IMR-90 (cell line): Measurements from ENCODE around the gene EFNA5. TPM values are rescaled to one million over a fixed set of nuclear protein-coding genes. Genes with fewer than 3 reads are reported as not detected.

ENCODE experiments used
- ATAC-seq: fragments of 200-7000 bp; cut with Tn5 transposase; 2 replicates; pipeline ENCODE4 v1.9.1; 2020; ENCODE audit warnings: low read depth, mild to moderate bottlenecking, moderate library complexity
- BruUV-seq: library from RNA; stranded (reverse); fragments of 400-500 nt; replicated peaks from 2 replicates; lab custom pipeline; 2021; lab: Mats Ljungman, UMichigan
- CTCF ChIA-PET: fragments of 300-600 bp; formaldehyde crosslinking; extraction: SDS; loops from one replicate; lab custom pipeline; 2021; ENCODE audit warnings: antibody characterized with exemption; lab: Yijun Ruan, JAX
- POLR2A ChIA-PET: fragments of 300-600 bp; sonication (Branson Sonifier 250); formaldehyde crosslinking; loops from one replicate; lab custom pipeline; 2022; ENCODE audit warnings: antibody characterized with exemption; ENCODE audit not compliant: unreplicated experiment; lab: Charles Lee
- DNase-seq: peaks from one replicate; pipeline ENCODE4 v3.0.0; 2013
- H2AFZ ChIP-seq: replicated peaks from 2 replicates; pipeline ENCODE3; 2013; ENCODE audit warnings: low read length, mild to moderate bottlenecking; ENCODE audit not compliant: poor library complexity
- H2AK5ac ChIP-seq: 2 replicates; pipeline ENCODE4 v1.6.1; 2013; ENCODE audit warnings: low read depth, low read length, inconsistent platforms
- H2AK9ac ChIP-seq: replicated peaks from 2 replicates; pipeline ENCODE3; 2013; ENCODE audit warnings: mild to moderate bottlenecking, low read depth, low read length, moderate library complexity; ENCODE audit not compliant: poor library complexity
- H2BK120ac ChIP-seq: 2 replicates; pipeline ENCODE4 v1.6.1; 2013; ENCODE audit warnings: low read depth, low read length, inconsistent platforms
- H2BK15ac ChIP-seq: 3 replicates; pipeline ENCODE4 v1.6.1; 2013; ENCODE audit warnings: low read depth, low read length, inconsistent platforms
- H2BK20ac ChIP-seq: 2 replicates; pipeline ENCODE4 v1.6.1; 2013; ENCODE audit warnings: low read depth, mild to moderate bottlenecking, inconsistent platforms, low read length, moderate library complexity
- H2BK5ac ChIP-seq: 2 replicates; pipeline ENCODE4 v1.6.1; 2013; ENCODE audit warnings: mild to moderate bottlenecking, low read depth, low read length, inconsistent platforms; ENCODE audit not compliant: poor library complexity, severe bottlenecking
- H3K14ac ChIP-seq: replicated peaks from 2 replicates; pipeline ENCODE4 v1.6.1; 2013; ENCODE audit warnings: low read depth, low read length, inconsistent platforms
- H3K18ac ChIP-seq: 2 replicates; pipeline ENCODE4 v1.6.1; 2013; ENCODE audit warnings: low read depth, low read length, control low read depth
- H3K23ac ChIP-seq: 2 replicates; pipeline ENCODE4 v1.6.1; 2013; ENCODE audit warnings: low read depth, low read length, inconsistent platforms
- H3K27ac ChIP-seq: 2 replicates; pipeline ENCODE4 v1.5.1; 2013; ENCODE audit warnings: mild to moderate bottlenecking, control low read depth, low read length; ENCODE audit not compliant: insufficient read depth
- H3K27me3 ChIP-seq: 2 replicates; pipeline ENCODE4 v1.6.1; 2013; ENCODE audit warnings: low read length; ENCODE audit not compliant: control insufficient read depth, insufficient read depth
- H3K36me3 ChIP-seq: 2 replicates; pipeline ENCODE4 v1.6.1; 2013; ENCODE audit warnings: low read length, mixed read lengths; ENCODE audit not compliant: control insufficient read depth, insufficient read depth
- H3K4ac ChIP-seq: 2 replicates; pipeline ENCODE4 v1.6.1; 2013; ENCODE audit warnings: low read depth, low read length, inconsistent platforms
- H3K4me1 ChIP-seq: 2 replicates; pipeline ENCODE4 v1.6.1; 2013; ENCODE audit warnings: low read length, mixed read lengths; ENCODE audit not compliant: control insufficient read depth, insufficient read depth
- H3K4me2 ChIP-seq: 2 replicates; pipeline ENCODE4 v1.6.1; 2013; ENCODE audit warnings: low read depth, mild to moderate bottlenecking, control low read depth, low read length, moderate library complexity
- H3K4me3 ChIP-seq: 2 replicates; pipeline ENCODE4 v1.5.1; 2013; ENCODE audit warnings: low read depth, mild to moderate bottlenecking, control low read depth, low read length, moderate library complexity; ENCODE audit not compliant: insufficient read depth
- H3K56ac ChIP-seq: 2 replicates; pipeline ENCODE4 v1.6.1; 2013; ENCODE audit warnings: low read length, inconsistent platforms; ENCODE audit not compliant: insufficient read depth; ENCODE audit errors: extremely low read depth
- H3K79me1 ChIP-seq, 2 experiments: 2 replicates each; pipeline ENCODE4 v1.6.1; 2013; ENCODE audit warnings: low read length in 2 of 2, inconsistent platforms in 1 of 2, low read depth in 1 of 2
- H3K9ac ChIP-seq: 2 replicates; pipeline ENCODE4 v1.6.1; 2013; ENCODE audit warnings: low read depth, low read length, control low read depth
- H3K9me1 ChIP-seq: 2 replicates; pipeline ENCODE4 v1.6.1; 2013; ENCODE audit warnings: low read length, inconsistent platforms; ENCODE audit not compliant: insufficient read depth
- H3K9me3 ChIP-seq: 2 replicates; pipeline ENCODE4 v1.6.1; 2013; ENCODE audit warnings: low read length; ENCODE audit not compliant: control insufficient read depth, insufficient read depth
- H4K20me1 ChIP-seq: 2 replicates; pipeline ENCODE4 v1.6.1; 2013; ENCODE audit warnings: low read length, inconsistent platforms; ENCODE audit not compliant: insufficient read depth
- H4K5ac ChIP-seq: 2 replicates; pipeline ENCODE4 v1.6.1; 2013; ENCODE audit warnings: mild to moderate bottlenecking, low read depth, low read length, control low read depth
- H4K8ac ChIP-seq, 2 experiments: 2 replicates each; pipeline ENCODE4 v1.6.1; 2013; ENCODE audit warnings: low read depth in 2 of 2, low read length in 2 of 2, control low read depth in 1 of 2, inconsistent platforms in 1 of 2
- H4K91ac ChIP-seq: 2 replicates; pipeline ENCODE4 v1.6.1; 2013; ENCODE audit warnings: low read depth, low read length, inconsistent platforms; ENCODE audit not compliant: insufficient read depth
- CEBPB ChIP-seq: IDR thresholded peaks from 2 replicates; pipeline ENCODE4 v1.6.1; 2012; ENCODE audit warnings: low read depth, low read length, improper control_type of control experiment
- CHD1 ChIP-seq: IDR thresholded peaks from 2 replicates; pipeline ENCODE4 v1.6.1; 2012; ENCODE audit warnings: low read depth, low read length, improper control_type of control experiment
- ELK1 ChIP-seq: fragments of 150-350 bp; IDR thresholded peaks from 2 replicates; pipeline ENCODE4 v1.6.1; 2016; ENCODE audit warnings: low read depth, mild to moderate bottlenecking, low read length, moderate library complexity, borderline replicate concordance
- FOS ChIP-seq: fragments of 150-350 bp; IDR thresholded peaks from 2 replicates; pipeline ENCODE4 v1.6.1; 2016; ENCODE audit warnings: low read depth, low read length
- MAFK ChIP-seq: IDR thresholded peaks from 2 replicates; pipeline ENCODE4 v1.6.1; 2012; ENCODE audit warnings: low read depth, low read length, improper control_type of control experiment
- MAZ ChIP-seq: IDR thresholded peaks from 2 replicates; pipeline ENCODE4 v1.6.1; 2012; ENCODE audit warnings: low read depth, mild to moderate bottlenecking, low read length, improper control_type of control experiment, moderate library complexity, borderline replicate concordance
- POLR2A ChIP-seq: IDR thresholded peaks from 2 replicates; pipeline ENCODE4 v1.6.1; 2012; ENCODE audit warnings: mild to moderate bottlenecking, low read depth, low read length
- RFX5 ChIP-seq: IDR thresholded peaks from 2 replicates; pipeline ENCODE4 v1.8.0; 2012; ENCODE audit warnings: low read depth, mild to moderate bottlenecking, low read length, moderate library complexity
- SMC3 ChIP-seq: fragments of 150-350 bp; IDR thresholded peaks from 2 replicates; pipeline ENCODE4 v1.6.1; 2016; ENCODE audit warnings: low read depth, mild to moderate bottlenecking, antibody characterized with exemption, low read length, moderate library complexity
- USF2 ChIP-seq: fragments of 150-350 bp; IDR thresholded peaks from 2 replicates; pipeline ENCODE4 v1.6.1; 2017; ENCODE audit warnings: mild to moderate bottlenecking, antibody characterized with exemption, low read length, low read depth
- WGBS, 2 experiments: methylation state at CpG; one replicate each; pipeline versions ENCODE4 v1.1.5 to v1.1.7; 2013; ENCODE audit warnings: missing lambda C conversion rate in 2 of 2; ENCODE audit not compliant: insufficient read length in 1 of 2; ENCODE audit errors: extremely low coverage in 2 of 2; 5-methylcytosine and 5-hydroxymethylcytosine counted together
- dilution Hi-C: fragments of 300-500 bp; cut with HindIII; formaldehyde crosslinking; loops from one replicate; pipeline ENCODE4 v1.14.3; 2018; ENCODE audit warnings: low sequenced_read_pairs; ENCODE audit not compliant: unreplicated experiment
- in situ Hi-C: fragments of 300-500 bp; cut with MboI; formaldehyde crosslinking; loops from 3 replicates; pipeline ENCODE4 v1.14.3; 2019; ENCODE audit warnings: low sequenced_read_pairs, inconsistent platforms, mixed read lengths
- intact Hi-C: fragments of 100-400 bp; cut with micrococcal nuclease; formaldehyde crosslinking; loops from 2 replicates; pipeline ENCODE4 v1.10.0; 2022
- polyA plus RNA-seq, 3 experiments: library from polyadenylated mRNA; depleted of rRNA; stranded (reverse); fragments of >200 nt; gene quantifications; 2 replicates each; pipeline ENCODE4 v1.2.3, GENCODE V29; 2012; ENCODE audit warnings: low replicate concordance in 1 of 3
- total RNA-seq: library from RNA; depleted of rRNA; stranded (reverse); fragments of >200 nt; gene quantifications from 2 replicates; pipeline ENCODE4 v1.2.3, GENCODE V29; 2012

EFNA5 gene
- total and polyA plus RNA-seq, 2 of the 4 experiments (the other 2 are of a cell fraction): 1.5 to 1.6 TPM

DNA sequence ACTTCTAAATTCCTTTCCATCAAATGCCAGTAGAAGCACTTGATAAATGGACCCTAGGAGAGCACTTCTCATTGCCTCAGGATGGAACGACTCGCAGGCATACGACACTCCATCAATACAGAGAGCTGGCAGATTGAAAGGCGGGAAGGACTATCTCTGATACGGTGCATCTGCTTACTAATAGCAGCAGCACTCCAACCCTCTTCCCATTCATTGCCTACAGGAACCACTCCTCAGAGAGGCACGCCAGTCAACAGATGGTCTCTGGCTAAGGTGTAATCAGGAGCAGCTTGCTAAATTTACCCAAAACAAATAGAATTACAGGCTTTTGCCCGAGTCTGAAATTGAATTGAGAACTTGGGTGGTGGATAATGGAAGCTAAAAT is 168.1 kb downstream of the EFNA5 start:
- H2BK5ac ChIP-seq: no peak overlapping the region
- in situ Hi-C loops: no loop called here
- no peak overlapping the region for H3K27ac ChIP-seq
- ChIA-PET CTCF (no interaction called here), POLR2A (no interaction called here)
- no CpG with 5 or more reads among the region's 7 CpGs for WGBS, 2 experiments
- dilution Hi-C loops: no loop called here
- H3K14ac ChIP-seq: no peak overlapping the region
- no peaks in the 10 kb centered on the region for H3K9me3 ChIP-seq
- 0 out of 2 replicates have a peak overlapping the region, but pooled peaks have one; percentile 5 for H4K91ac ChIP-seq
- peaks cover 6% of the 10 kb centered on the region for H3K9me1 ChIP-seq
- H2AFZ ChIP-seq: peak overlapping the region; percentile 70
- H2BK15ac ChIP-seq: peak overlapping the region; percentile 38; the same call in 2 of the 3 replicates
- TF ChIP-seq FOS (no peak), POLR2A (no peak), SMC3 (no peak), CEBPB (no peak), MAFK (no peak), ELK1 (no peak), CHD1 (no peak), USF2 (no peak), MAZ (no peak), RFX5 (no peak)
- no peak; the same call in 1 of the 2 replicates for ATAC-seq
- H3K4me2 ChIP-seq: peak overlapping the region; percentile 92
- intact Hi-C loops: no loop called here
- no peak overlapping the region for H3K9ac ChIP-seq
- no peak for DNase-seq
- peak overlapping the region; percentile 16; the same call in 1 of the 2 replicates for H2AK5ac ChIP-seq
- no peak overlapping the region for H2AK9ac ChIP-seq
- H4K5ac ChIP-seq: peak overlapping the region; percentile 3; the same call in 1 of the 2 replicates
- peaks cover 0 to 2% of the 10 kb centered on the region in 2 experiments; a peak in 1 of 4 replicates for H3K79me1 ChIP-seq
- H2BK120ac ChIP-seq: peak overlapping the region; percentile 97
- peak overlapping the region; percentile 20; the same call in 1 of the 2 replicates for H3K23ac ChIP-seq
- H3K36me3 ChIP-seq: no peaks in the 10 kb centered on the region
- BruUV-seq: no TSS peak
- peak overlapping the region; percentile 5 to 96; a peak in 2 of 4 replicates for H4K8ac ChIP-seq
- no peak overlapping the region for H3K4me3 ChIP-seq
- H3K4ac ChIP-seq: peak overlapping the region; percentile 63
- no peak overlapping the region for H3K56ac ChIP-seq
- no peaks in the 10 kb centered on the region for H3K27me3 ChIP-seq
- no peak overlapping the region; the same call in 1 of the 2 replicates for H3K18ac ChIP-seq
- H2BK20ac ChIP-seq: peak overlapping the region; percentile 59
- H4K20me1 ChIP-seq: no peaks in the 10 kb centered on the region
- peaks cover 6% of the 10 kb centered on the region for H3K4me1 ChIP-seq
